Neutrophil (primary cell): ENCODE data around the gene NOC4L.

Experiments
- H3K27ac ChIP-seq: fragments of 200-600 bp; sonication (generic); 2 replicates; pipeline ENCODE4 v1.5.1; 2016; ENCODE audit warnings: mild to moderate bottlenecking, moderate library complexity
- H3K27me3 ChIP-seq: fragments of 200-600 bp; sonication (generic); 2 replicates; pipeline ENCODE4 v1.6.0; 2016; ENCODE audit warnings: mild to moderate bottlenecking
- H3K36me3 ChIP-seq: fragments of 200-600 bp; sonication (generic); 2 replicates; pipeline ENCODE4 v1.5.1; 2017
- H3K4me1 ChIP-seq, 2 experiments: fragments of 200-600 bp in 1 of 2; sonication (generic) in 1 of 2; 1 replicate in 1 of 2; 2 replicates in 1 of 2; pipeline versions ENCODE4 v1.5.1 to v1.6.1; 2013 to 2016; ENCODE audit warnings: low read depth in 1 of 2, low read length in 1 of 2, mild to moderate bottlenecking in 1 of 2, moderate library complexity in 1 of 2; ENCODE audit not compliant: control insufficient read depth in 1 of 2, insufficient read depth in 1 of 2
- H3K4me3 ChIP-seq, 2 experiments: fragments of 200-600 bp in 1 of 2; sonication (generic) in 1 of 2; 1 replicate in 1 of 2; 2 replicates in 1 of 2; pipeline ENCODE4 v1.5.1; 2013 to 2016; ENCODE audit warnings: low read depth in 1 of 2, low read length in 1 of 2, mild to moderate bottlenecking in 1 of 2, moderate library complexity in 1 of 2
- H3K9me3 ChIP-seq: fragments of 200-600 bp; sonication (generic); 2 replicates; pipeline ENCODE4 v1.5.1; 2016
- TF ChIP-seq, protein P1 (sequence below): fragments of 200-600 bp; sonication (generic); IDR thresholded peaks from 2 replicates; pipeline ENCODE4 v1.5.1; 2016; ENCODE audit warnings: antibody characterized with exemption

The NOC4L gene

DNA sequence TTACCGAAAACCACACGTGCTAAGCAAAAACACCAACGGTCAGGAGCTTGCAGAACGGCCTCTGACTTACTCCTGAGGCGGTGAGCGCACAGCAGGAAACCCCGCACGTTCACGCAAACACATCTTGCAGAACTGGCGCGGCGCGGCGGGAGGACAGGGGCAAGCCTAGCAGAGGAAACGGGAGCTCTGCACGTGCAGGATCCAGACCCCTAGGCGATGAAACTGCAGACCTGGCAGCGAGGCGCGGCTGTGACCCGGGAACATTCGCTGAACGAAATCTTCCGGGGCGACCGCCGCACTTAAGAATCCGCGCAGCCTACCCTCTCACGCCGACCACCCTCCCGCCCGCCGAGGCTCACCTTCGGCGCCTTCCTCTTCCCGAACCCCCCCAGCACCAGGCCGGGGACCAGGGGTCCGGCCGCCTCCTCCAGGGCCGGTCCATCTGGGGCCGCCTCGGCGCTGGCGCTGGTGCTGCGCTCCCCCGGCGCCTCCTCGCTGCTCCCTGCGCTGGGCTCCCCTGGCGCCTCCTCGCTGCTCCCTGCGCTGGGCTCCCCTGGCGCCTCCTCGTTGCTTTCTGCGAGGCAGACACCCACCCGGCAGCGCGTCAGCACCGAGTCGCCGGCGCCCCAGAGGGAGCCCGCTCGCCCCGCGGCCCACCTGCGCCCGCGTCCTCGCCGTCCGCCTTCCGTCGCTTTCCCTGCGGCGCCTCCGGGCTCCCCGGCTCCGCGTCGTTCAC lies 753 bp upstream of the NOC4L start:
- peaks cover 9% of the 10 kb centered on the region for H3K27me3 ChIP-seq

DNA sequence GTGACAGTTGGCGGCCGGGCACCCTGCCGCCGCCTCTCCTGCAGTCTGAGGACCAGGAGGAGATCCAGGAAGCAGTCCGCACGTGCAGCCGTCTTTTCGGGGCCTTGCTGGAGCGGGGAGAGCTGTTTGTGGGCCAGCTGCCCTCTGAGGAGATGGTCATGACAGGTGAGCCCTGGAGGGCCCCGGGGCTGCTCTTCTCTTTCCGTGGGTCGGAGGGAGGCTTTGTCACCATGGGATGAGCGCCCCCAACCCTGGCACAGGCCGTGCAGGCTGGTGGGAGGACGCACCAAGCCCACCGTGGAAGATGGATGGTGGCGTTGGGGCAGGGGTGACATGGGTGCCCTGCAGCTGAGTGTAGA lies 532 bp downstream of the NOC4L start:
- Histone ChIP-seq H3K27ac (peak overlapping the region; percentile 69), H3K27me3 (peaks cover 9% of the 10 kb centered on the region), H3K4me1 (peaks cover 18 to 20% of the 10 kb centered on the region in 2 experiments), H3K36me3 (peaks cover 30% of the 10 kb centered on the region), H3K4me3 (peak overlapping the region; percentile 81 to 94), H3K9me3 (no peaks in the 10 kb centered on the region)
- TF ChIP-seq, protein P1, sequence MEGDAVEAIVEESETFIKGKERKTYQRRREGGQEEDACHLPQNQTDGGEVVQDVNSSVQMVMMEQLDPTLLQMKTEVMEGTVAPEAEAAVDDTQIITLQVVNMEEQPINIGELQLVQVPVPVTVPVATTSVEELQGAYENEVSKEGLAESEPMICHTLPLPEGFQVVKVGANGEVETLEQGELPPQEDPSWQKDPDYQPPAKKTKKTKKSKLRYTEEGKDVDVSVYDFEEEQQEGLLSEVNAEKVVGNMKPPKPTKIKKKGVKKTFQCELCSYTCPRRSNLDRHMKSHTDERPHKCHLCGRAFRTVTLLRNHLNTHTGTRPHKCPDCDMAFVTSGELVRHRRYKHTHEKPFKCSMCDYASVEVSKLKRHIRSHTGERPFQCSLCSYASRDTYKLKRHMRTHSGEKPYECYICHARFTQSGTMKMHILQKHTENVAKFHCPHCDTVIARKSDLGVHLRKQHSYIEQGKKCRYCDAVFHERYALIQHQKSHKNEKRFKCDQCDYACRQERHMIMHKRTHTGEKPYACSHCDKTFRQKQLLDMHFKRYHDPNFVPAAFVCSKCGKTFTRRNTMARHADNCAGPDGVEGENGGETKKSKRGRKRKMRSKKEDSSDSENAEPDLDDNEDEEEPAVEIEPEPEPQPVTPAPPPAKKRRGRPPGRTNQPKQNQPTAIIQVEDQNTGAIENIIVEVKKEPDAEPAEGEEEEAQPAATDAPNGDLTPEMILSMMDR: no peak

More for the DNA sequence above, 753 bp upstream of the NOC4L start:
- Histone ChIP-seq H3K4me1 (peaks cover 18 to 20% of the 10 kb centered on the region in 2 experiments), H3K36me3 (peaks cover 42% of the 10 kb centered on the region), H3K9me3 (no peaks in the 10 kb centered on the region), H3K27ac (peak overlapping the region; percentile 69), H3K4me3 (peak overlapping the region; percentile 81 to 94)
- TF ChIP-seq, protein P1: no peak

DNA sequence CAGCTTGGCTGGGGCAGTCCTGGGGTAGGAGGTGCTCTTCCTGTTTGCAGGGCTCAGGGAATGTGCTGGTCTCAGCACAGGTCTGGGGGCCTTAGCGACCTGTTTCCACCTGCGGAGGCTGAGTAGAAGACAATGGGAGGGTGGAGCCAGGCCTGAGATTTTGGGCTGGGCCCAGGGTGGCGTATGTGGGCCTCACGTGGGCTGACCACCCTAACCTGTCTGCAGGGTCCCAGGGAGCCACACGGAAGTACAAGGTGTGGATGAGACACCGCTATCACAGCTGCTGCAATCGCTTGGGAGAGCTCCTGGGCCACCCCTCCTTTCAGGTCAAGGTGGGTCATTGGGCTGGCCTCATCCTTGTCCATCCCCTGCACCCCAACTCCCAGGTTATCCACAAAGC lies 1.1 kb downstream of the NOC4L start:
- Histone ChIP-seq H3K9me3 (no peaks in the 10 kb centered on the region), H3K4me1 (peaks cover 18 to 20% of the 10 kb centered on the region in 2 experiments), H3K27me3 (peaks cover 9% of the 10 kb centered on the region), H3K4me3 (peak overlapping the region in 1 of 2 experiments; percentile 81), H3K36me3 (peaks cover 25% of the 10 kb centered on the region), H3K27ac (no peak overlapping the region)
- TF ChIP-seq, protein P1: no peak

DNA sequence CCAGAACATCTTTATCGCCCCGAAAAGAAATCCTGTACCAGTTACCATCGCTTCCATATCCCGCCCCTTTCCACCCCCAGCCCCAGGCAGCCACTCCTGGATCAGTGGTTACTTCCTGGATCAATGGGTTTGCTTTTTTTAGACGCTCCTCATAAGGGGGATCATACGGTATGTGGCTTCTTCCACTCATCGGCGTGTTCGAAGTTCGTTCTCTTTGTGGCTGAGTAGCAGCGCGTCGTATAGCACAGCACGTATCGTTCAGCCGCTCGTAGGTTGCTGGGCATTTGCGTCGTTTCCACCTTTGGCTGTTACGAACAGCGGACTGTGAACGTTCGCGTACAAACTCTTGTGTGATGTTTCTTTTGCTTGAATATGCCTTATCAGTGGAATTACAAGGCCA lies 1.8 kb downstream of the NOC4L start:
- no peaks in the 10 kb centered on the region for H3K9me3 ChIP-seq
- H3K27me3 ChIP-seq: peaks cover 9% of the 10 kb centered on the region
- peaks cover 24% of the 10 kb centered on the region for H3K36me3 ChIP-seq
- TF ChIP-seq, protein P1: no peak
- H3K27ac ChIP-seq: no peak overlapping the region
- peaks cover 18 to 20% of the 10 kb centered on the region in 2 experiments for H3K4me1 ChIP-seq
- no peak overlapping the region for H3K4me3 ChIP-seq

DNA sequence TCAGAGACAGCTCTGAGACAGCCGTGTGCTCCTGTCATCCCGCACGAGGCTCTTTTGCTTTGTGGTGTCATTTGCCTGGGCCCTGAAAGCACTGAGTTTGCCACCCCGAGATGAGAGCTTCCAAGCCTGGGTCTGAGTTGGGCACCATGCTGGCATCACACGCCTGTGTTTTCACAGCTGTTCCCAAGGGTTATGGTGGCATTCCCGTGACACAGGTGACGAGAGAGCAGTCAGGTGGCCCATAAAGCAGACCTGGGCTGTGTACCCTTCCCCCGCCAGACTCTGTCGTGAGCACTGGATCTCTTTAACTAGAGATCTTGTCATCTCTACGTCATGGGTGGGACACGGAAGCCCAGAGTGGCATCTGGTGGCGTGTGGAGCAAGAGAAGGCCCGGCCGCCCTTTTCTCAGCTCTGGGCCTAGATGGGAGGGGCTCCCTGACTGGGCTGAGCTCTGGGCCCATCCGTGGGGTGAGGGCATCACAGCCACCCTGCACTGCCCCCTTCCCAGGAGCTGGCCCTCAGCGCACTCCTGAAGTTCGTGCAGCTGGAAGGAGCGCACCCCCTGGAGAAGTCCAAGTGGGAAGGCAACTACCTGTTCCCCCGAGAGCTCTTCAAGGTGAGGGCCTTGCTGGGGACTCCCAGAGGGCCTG lies 2.6 kb downstream of the NOC4L start:
- Histone ChIP-seq H3K4me3 (no peak overlapping the region), H3K36me3 (peaks cover 27% of the 10 kb centered on the region), H3K27ac (no peak overlapping the region), H3K9me3 (no peaks in the 10 kb centered on the region), H3K4me1 (peaks cover 18 to 20% of the 10 kb centered on the region in 2 experiments), H3K27me3 (peaks cover 9% of the 10 kb centered on the region)
- TF ChIP-seq, protein P1: no peak
